ENCODE results near the gene PLEKHG5.

PLEKHG5 gene

DNA sequence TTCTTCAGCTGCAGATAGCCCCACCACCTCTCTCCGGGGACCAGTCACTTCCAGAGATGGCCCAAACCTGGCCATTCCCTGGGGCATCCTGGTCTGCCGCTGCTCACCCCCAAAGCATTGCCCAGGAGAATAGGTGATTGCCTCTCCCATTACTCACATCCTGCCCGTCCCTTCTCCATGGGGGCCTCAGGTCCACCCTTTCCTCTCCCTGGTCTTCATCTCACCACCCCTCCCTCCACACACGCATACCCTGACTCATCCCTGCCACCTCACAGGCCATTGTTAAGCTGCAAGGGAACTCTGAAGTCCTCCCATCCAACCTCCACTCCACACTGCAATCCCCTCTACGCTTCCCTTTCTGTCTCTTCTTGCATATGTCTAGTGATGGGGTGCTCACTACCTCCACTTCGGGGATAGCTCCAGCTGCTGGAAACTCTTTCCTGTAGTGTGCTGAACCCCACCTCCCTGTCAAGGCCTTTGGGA lies at the start of gene PLEKHG5:
PLEKHG5 (minus strand) TSS at position 188 of the 483 bp plus-strand sequence. CDS start 14,096 bp downstream, outside the sequence.
- peak; percentile 13 for FAIRE-seq

DNA sequence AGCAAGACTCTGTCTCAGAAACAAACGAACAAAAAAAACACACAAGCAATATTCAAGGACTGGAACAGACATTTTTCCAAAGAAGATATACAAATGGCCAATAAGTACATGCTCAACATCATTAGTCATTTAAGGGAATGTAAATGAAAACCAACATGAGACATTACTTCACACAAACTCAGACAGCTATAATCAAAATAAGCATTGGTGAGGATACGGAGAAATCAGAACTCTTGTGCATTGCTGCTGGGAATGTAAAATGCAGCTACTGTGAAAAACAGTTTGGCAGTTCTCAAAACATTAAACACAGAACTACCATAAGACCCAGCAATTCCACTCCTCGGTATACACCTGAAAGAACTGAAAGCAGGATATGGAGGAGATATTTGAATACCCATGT lies 47.5 kb upstream of the PLEKHG5 start:
- FAIRE-seq, result peak; percentile 23

GRCh38 chr1:6536291-6536690 lies 44.8 kb upstream of the PLEKHG5 start:
- FAIRE-seq, result no peak

- no peak for FAIRE-seq
These were observed 43.7 kb upstream of the PLEKHG5 start for GRCh38 chr1:6535214-6535613.

DNA sequence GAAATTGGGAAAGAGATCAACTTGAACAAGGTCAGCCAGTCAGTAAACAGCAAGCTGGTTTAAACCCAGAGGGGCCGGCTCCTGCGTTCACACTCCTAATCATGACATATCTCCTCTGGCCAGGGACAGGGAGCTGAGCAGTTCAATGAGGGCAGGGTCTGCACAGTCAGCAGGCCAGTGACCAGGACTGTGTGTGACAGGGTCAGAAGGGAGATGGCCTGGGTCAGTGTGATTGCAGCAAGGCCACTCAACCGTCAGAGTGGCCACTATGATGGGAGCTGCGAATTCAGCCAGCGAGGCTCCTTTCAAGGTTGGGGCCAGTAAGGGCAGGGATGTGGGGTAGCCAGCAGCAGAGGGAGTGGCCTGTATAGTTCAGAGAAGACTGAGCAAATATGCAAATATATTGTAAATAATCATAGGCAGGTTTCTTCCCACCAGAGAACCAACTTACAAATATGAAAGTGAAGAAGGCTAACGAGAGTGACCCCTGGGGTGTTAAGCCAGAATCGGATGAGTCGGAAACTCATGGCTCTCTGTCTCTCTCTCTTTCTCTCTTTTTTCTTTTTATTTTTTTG lies 42.9 kb upstream of the PLEKHG5 start:
- no peak for FAIRE-seq

GRCh38 chr1:6531996-6532395 lies 40.5 kb upstream of the PLEKHG5 start:
- no peak for FAIRE-seq

- no peak for FAIRE-seq
These were observed 39.2 kb upstream of the PLEKHG5 start for GRCh38 chr1:6530504-6531160.

- no peak for FAIRE-seq
These were observed 37.0 kb upstream of the PLEKHG5 start for GRCh38 chr1:6528492-6528891.

- no peak for FAIRE-seq
These were observed 34.8 kb upstream of the PLEKHG5 start for GRCh38 chr1:6526316-6526715.

DNA sequence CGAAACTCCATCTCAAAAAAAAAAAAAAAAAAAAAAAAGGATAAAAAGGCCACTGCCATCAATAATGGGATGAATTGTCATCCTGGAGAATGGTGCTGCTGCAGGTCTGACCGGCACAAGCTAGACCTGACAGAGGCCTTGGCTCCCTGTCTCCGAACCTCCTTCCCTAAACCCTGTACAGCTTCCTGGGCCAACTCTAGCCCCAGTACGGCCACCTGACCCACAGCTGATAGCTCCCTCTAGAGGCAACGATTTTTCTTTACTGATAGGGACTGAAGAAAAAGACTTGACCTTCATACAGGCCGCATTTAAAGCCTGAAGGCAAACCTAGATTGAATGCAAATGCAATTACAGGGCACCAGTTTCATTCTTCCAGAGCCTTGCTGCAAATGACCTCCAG lies 32.1 kb upstream of the PLEKHG5 start:
- peak; percentile 78 for FAIRE-seq

- FAIRE-seq, result no peak
These were observed 30.1 kb upstream of the PLEKHG5 start for GRCh38 chr1:6521536-6521935.

GRCh38 chr1:6519935-6520671 lies 28.6 kb upstream of the PLEKHG5 start:
- FAIRE-seq, result peak; percentile 76

DNA sequence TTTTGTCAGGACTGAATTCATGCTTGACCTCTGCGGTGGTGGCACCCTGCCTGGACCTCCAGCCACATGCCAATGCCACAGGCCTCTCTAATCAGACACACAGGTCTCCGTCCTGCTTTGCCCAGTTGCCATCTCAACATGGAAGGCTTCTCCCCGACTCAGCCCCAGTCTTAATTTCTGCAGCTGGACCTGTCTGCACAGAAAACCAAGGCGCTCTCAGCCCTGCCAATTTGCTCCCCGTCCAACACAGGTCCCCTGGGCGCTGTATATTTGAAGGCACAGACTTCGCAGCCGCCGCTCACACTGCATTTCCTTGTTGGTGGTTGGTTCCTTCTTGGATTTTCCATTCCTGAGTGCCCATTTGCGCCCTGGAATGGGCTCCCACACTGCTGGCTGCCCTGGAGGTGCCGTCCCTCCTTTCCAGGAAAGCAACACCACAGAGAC lies 28.0 kb upstream of the PLEKHG5 start:
- FAIRE-seq, result no peak

- no peak for FAIRE-seq
These were observed 26.0 kb upstream of the PLEKHG5 start for GRCh38 chr1:6517435-6517851.

DNA sequence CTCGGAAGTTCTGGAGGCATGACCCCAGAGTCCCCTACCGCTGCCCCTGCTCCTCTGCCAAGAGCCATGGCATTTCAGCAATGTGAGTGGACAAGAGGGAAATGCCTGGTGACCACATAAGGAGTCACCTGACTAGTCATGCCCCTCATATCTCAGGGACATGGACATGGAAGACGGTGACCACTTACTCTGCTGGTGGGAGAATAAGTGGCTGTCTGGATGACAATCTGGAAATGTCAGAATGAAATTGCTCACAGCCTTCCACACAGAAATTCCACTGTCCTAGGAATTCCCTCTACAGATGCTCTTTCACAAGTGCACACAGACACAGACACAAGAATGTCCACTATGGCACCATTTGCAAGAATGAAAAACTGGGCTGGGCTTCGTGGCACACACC lies 24.3 kb upstream of the PLEKHG5 start:
- FAIRE-seq, result no peak

DNA sequence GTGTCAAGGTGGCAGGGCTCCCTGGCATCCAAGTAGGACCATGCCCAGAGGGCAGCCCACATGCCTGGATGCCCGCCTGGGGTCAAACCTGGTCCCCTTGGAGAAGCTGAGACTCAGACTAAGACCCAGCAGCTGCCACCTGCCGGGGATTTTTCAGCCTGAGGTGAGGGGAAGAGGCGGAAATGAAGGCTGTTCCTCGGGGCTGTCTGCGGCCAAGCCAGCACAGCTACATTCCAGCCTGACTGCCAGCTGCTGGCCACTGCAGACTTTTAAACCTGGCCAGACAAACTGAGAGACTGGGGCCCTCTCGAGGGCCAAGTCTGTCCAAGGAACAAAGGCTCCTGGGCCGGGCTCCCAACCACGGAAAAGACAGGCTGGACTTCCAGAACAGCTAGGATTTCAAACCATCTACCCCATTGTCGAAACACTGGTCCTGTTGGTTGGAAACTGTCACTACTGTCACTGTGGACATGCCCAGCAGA lies 21.9 kb upstream of the PLEKHG5 start:
- no peak for FAIRE-seq

DNA sequence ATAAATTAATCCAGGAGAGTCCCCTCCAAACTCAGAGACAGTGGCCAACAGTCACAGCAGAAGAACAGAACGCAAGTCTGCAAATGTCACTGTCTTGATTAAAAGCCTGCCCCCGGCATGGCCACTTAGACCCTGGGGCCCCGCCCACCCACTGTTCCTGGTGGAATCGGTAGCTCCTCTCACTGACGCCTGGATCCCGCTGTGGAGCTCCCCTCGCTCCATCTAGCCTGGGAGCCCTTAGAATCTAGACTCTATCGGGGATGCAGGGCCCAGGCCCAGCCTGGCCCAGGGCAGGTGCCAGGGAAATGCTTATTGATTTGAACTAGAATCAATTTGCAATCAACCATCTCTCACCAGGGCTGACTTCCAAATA lies 21.4 kb upstream of the PLEKHG5 start:
- no peak for FAIRE-seq

DNA sequence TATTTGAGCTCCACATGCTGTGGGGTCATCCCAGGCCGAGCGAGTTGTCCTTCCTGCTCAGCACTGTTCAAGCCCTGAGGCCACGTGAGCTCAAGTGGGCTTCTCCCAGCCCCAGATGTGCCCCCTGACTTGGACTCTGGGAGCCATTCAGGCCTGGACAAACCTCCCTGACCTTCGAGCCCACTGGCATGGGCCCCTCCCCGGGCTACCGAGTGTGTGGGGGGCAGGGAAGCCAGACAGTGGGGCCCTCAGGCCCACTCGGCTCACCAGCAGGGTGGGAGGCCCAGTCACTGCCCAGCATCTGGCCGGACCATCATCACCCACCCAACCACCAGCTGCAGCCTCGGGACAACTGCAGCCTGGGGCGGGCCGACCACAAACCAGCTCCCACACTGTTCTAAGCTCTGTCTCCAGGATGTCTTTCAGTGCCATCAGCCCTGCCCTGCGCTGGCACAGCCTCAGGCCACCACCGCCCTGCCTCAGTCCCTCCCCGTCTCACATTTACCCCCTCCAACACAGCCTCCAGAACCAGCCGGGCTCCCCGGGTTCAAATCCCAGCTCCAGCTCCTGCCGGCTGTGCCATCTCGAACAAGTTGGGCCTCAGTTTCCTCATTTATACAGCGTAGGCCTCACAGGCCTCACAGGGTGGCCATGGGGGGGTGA lies 20.9 kb upstream of the PLEKHG5 start:
- no peak for FAIRE-seq

DNA sequence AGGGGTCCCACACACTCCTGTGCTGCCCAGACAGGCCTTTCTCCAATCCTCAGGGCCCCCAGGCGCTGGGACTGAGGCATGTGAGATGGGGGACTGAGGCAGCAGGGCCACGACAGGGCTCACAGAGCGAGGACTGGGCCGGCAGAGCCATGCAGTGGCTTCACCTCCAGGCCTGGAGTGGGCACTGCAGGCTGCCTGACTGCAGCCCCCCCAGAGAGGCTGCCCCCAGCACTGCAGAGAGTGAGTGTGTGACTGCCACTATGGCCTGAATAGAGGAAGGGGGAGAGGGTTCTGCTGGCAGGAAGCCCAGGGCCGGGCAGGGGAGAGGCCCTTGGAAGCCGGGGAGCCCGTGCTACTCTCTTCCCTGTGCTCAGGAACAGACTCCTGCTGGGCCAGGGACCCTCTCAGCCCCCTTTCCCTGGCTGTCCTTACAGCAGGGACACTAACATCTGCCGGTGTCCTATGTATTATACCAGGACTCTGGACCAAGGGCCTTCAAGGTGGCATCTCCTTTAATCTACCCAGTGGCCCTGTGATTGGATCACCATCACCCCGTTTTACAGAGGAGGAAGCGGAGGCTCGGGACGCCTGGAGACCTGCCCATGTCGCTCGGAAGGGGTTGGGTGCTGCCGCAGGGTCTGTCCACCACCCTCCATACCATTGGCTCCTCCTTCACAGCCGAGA lies 20.2 kb upstream of the PLEKHG5 start:
- no peak for FAIRE-seq

DNA sequence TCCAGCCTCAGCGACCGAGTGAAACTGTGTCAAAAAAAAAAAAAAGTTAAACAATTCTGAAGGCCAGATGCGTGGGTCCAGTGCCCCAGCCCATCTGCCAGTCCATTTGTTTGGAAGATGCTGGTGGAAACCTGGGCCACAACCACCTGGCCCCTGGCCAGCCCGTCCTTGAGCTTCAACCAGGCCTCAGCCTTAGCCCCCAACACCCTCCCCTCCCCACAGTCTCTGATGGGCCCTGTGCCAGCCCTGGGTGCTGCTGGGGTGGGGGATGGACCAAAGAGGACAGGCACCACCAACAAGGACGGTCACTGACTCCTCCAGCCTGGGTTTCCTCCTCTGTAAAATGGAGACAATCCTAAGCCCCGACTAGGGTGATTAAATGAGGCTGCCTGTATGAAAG lies 19.6 kb upstream of the PLEKHG5 start:
- FAIRE-seq, result no peak

GRCh38 chr1:6510493-6510892 lies 19.0 kb upstream of the PLEKHG5 start:
- FAIRE-seq, result no peak

DNA sequence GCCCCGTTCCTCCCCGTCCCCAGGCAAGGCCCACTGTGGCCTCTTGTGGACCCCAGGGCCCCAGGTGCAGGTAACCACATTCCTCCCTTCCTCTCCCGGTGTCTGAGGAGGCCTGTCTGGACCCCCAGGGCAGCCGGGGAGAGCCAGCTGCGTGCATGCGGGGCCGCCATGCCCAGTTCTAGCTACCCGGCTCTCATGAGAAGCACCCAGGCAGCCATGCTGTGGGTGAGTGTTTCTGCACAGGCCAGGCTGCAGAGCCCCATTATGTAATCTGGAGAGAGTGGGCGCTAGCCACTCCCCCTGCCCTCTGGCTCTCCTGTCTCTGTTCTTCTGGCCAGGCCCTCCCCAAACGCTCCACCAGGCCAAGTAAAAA lies 18.4 kb upstream of the PLEKHG5 start:
- no peak for FAIRE-seq
